Melanocyte of skin (primary cell): ENCODE data around the gene CFHR2. TPM values are rescaled to one million over a fixed set of nuclear protein-coding genes. Genes with fewer than 3 reads are reported as not detected.

Experiments used
- small RNA-seq, 2 donors: library from RNA; depleted of rRNA; stranded (forward); fragments of <200 nt; gene quantifications; one replicate each; pipeline ENCODE3, GENCODE V24; 2012
- total RNA-seq, 2 donors: library from RNA; depleted of rRNA; stranded (reverse); fragments of >200 nt; gene quantifications; 2 replicates each; pipeline ENCODE4 v1.2.3, GENCODE V29; 2012

The CFHR2 gene
- total RNA-seq: not detected

DNA sequence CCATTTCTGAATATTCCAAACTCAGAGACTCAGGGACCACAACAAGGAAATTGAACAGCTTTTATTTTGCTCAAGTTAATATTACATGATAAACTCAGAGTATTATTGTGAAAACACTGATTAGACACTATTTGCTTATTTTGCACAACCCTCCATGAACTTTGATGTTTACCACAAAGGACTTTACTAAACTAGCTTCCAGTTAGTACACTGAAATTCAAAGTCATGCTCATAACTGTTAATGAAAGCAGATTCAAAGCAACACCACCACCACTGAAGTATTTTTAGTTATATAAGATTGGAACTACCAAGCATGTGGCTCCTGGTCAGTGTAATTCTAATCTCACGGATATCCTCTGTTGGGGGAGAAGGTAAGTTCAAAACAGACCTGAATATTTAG is at the start of gene CFHR2:
TSS of gene CFHR2 (plus strand) at position 171 of the 400 bp plus-strand sequence. CDS start at position 314, 143 bp downstream.

GRCh38 chr1:196977278-196977677 is 33.7 kb downstream of the CFHR2 start, which contains the start of gene CFHR5:
Gene CFHR5, plus strand, starts transcription at chr1:196977556. Its CDS starts 109 bp downstream, at chr1:196977665.

Small RNA genes within 50 kb of the gene (small RNA-seq; reads per million reads assigned to genes)
- 0 reads per million in 2 donors for gene AL139418.1

Other genes starting within 250 kb of the CFHR2 start
- not detected for gene CFHR3, start 168.9 kb upstream of the CFHR2 start, total RNA-seq
- gene CFHR1, start 124.0 kb upstream of the CFHR2 start, total RNA-seq: not detected
- gene CFHR4, start 55.7 kb upstream of the CFHR2 start, total RNA-seq: not detected
- gene CFHR5, start 33.8 kb downstream of the CFHR2 start, total RNA-seq: not detected
- not detected for gene F13B, start 123.5 kb downstream of the CFHR2 start, total RNA-seq
- gene ASPM, start 202.9 kb downstream of the CFHR2 start, total RNA-seq: 10 to 100 TPM; 22.7 to 30.0 TPM